GM20000 (cell line): ENCODE results near the gene FAM53B.

Source experiments
- DNase-seq: peaks from one replicate; pipeline ENCODE4 v3.0.0; 2012; ENCODE audit warnings: low spot score
- TF ChIP-seq, protein P1 (sequence below): IDR thresholded peaks from 2 replicates; pipeline ENCODE4 v1.5.1; 2012; ENCODE audit warnings: mild to moderate bottlenecking, control low read depth; ENCODE audit errors: extremely low read depth, missing control alignments

FAM53B gene

GRCh38 chr10:124666494-124666893, 77.7 kb downstream of the FAM53B start:
- DNase-seq, result no peak
- TF ChIP-seq, protein P1, sequence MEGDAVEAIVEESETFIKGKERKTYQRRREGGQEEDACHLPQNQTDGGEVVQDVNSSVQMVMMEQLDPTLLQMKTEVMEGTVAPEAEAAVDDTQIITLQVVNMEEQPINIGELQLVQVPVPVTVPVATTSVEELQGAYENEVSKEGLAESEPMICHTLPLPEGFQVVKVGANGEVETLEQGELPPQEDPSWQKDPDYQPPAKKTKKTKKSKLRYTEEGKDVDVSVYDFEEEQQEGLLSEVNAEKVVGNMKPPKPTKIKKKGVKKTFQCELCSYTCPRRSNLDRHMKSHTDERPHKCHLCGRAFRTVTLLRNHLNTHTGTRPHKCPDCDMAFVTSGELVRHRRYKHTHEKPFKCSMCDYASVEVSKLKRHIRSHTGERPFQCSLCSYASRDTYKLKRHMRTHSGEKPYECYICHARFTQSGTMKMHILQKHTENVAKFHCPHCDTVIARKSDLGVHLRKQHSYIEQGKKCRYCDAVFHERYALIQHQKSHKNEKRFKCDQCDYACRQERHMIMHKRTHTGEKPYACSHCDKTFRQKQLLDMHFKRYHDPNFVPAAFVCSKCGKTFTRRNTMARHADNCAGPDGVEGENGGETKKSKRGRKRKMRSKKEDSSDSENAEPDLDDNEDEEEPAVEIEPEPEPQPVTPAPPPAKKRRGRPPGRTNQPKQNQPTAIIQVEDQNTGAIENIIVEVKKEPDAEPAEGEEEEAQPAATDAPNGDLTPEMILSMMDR, result no peak

DNA sequence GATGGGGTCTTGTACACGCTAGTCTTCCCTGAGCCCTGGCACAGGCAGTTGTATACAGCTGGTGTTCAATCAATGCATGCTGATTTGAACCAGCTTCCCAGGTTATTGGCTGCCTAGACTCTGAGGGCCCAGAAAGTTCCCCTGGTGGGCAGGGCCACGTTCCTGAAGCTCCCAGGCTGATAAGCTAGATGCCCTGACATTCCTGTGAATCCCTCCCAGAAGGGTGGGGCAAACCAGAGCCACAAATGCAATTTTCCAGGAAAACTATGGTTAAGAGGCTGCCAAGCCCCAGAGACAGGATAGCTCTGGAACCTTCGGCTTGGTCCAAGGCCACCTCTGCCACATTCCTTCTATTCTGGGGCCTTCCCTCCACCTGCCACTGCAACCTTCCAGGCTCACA, 78.2 kb downstream of the FAM53B start:
- DNase-seq, result no peak
- TF ChIP-seq, protein P1, result no peak

GRCh38 chr10:124665558-124665957, 78.6 kb downstream of the FAM53B start:
- no peak for DNase-seq
- TF ChIP-seq, protein P1, result no peak

DNA sequence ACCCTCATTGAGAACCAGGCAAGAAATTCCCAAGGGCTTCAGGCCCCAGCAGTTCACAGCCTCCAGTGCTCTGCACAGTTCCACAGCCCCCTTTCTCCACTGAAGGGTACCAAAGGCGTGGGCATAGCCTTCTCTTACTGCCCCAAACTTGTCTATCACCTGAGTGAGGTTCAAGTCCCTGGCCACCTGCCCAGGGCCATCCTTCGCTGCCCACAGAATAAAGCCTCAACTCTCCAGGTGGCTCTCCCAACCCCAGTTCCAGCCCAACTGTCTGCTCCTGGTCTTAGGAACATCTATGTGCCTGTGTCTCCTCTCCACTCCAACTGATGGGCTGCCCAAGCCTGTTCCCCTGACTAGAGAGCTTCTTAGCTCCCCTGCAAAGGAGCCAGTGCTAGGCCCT, 79.1 kb downstream of the FAM53B start:
- DNase-seq, result no peak
- TF ChIP-seq, protein P1, result no peak

GRCh38 chr10:124663766-124664360, 80.3 kb downstream of the FAM53B start:
- no peak for DNase-seq
- TF ChIP-seq, protein P1, result no peak

- no peak for DNase-seq
- TF ChIP-seq, protein P1, result no peak
Measured at GRCh38 chr10:124663228-124663627, 81.0 kb downstream of the FAM53B start.

- no peak for DNase-seq
- TF ChIP-seq, protein P1, result no peak
Measured at GRCh38 chr10:124661660-124662180, 82.5 kb downstream of the FAM53B start.
